SK-N-SH treated with all-trans-retinoic acid at 6 μM for 48 hours (cell line): ENCODE measurements around the gene ISG15.
"Not testable (repeated sequence)": the region's sequence is repeated elsewhere in the genome, so short reads cannot be mapped to it uniquely, and the experiment has no call there.

ENCODE experiments used
- ATAC-seq: fragments of 200-7000 bp; cut with Tn5 transposase; 3 replicates; pipeline ENCODE4 v1.9.1; 2020; ENCODE audit warnings: mild to moderate bottlenecking, moderate library complexity
- BACH2 ChIP-seq: fragments of 250-450 bp; sonication (Bioruptor Pico); IDR thresholded peaks from 2 replicates; pipeline ENCODE4 v1.9.0; 2021; ENCODE audit warnings: mild to moderate bottlenecking, borderline replicate concordance
- CSDC2 ChIP-seq: fragments of 250-450 bp; sonication (Bioruptor Pico); IDR thresholded peaks from 2 replicates; pipeline ENCODE4 v1.5.0; 2020; ENCODE audit warnings: mild to moderate bottlenecking, moderate library complexity
- GLIS3 ChIP-seq: fragments of 250-450 bp; sonication (Bioruptor Pico); IDR thresholded peaks from 2 replicates; pipeline ENCODE4 v1.5.0; 2020; ENCODE audit warnings: mild to moderate bottlenecking, moderate library complexity
- OSR1 ChIP-seq: fragments of 250-450 bp; sonication (Bioruptor Pico); IDR thresholded peaks from 2 replicates; pipeline ENCODE4 v1.8.0; 2022; ENCODE audit warnings: moderate library complexity, mild to moderate bottlenecking, inconsistent platforms
- PATZ1 ChIP-seq: fragments of 250-450 bp; sonication (Bioruptor Pico); IDR thresholded peaks from 2 replicates; pipeline ENCODE4 v1.8.0; 2020; ENCODE audit warnings: mild to moderate bottlenecking, moderate library complexity, borderline replicate concordance
- PPARA ChIP-seq: fragments of 250-450 bp; sonication (Bioruptor Pico); IDR thresholded peaks from 2 replicates; pipeline ENCODE4 v1.5.0; 2020; ENCODE audit warnings: mild to moderate bottlenecking, borderline replicate concordance
- RARB ChIP-seq: fragments of 250-450 bp; sonication (Bioruptor Pico); IDR thresholded peaks from 2 replicates; pipeline ENCODE4 v1.8.0; 2021; ENCODE audit warnings: mild to moderate bottlenecking, moderate library complexity
- SNAI2 ChIP-seq: fragments of 250-450 bp; sonication (Bioruptor Pico); IDR thresholded peaks from 2 replicates; pipeline ENCODE4 v1.5.0; 2020; ENCODE audit warnings: mild to moderate bottlenecking, moderate library complexity
- TOX ChIP-seq: fragments of 250-450 bp; sonication (Bioruptor Pico); IDR thresholded peaks from 2 replicates; pipeline ENCODE4 v1.8.0; 2021; ENCODE audit warnings: mild to moderate bottlenecking, moderate library complexity, borderline replicate concordance
- ZFP3 ChIP-seq: fragments of 250-450 bp; sonication (Bioruptor Pico); IDR thresholded peaks from 2 replicates; pipeline ENCODE4 v1.5.0; 2020; ENCODE audit warnings: mild to moderate bottlenecking, moderate library complexity
- ZFP30 ChIP-seq: fragments of 450-650 bp; formaldehyde crosslinking; IDR thresholded peaks from 2 replicates; pipeline ENCODE4 v1.5.0; 2022; ENCODE audit warnings: mild to moderate bottlenecking, moderate library complexity
- ZNF565 ChIP-seq: fragments of 450-650 bp; formaldehyde crosslinking; conservative IDR thresholded peaks from 2 replicates; pipeline ENCODE4 v1.5.0; 2020; ENCODE audit warnings: low read depth, mild to moderate bottlenecking, moderate library complexity
- ZNF70 ChIP-seq: fragments of 450-650 bp; formaldehyde crosslinking; IDR thresholded peaks from 2 replicates; pipeline ENCODE4 v1.5.0; 2020; ENCODE audit warnings: mild to moderate bottlenecking, moderate library complexity
- ZNF8 ChIP-seq: fragments of 450-650 bp; formaldehyde crosslinking; IDR thresholded peaks from 2 replicates; pipeline ENCODE4 v1.5.0; 2020; ENCODE audit warnings: mild to moderate bottlenecking, moderate library complexity
- TF ChIP-seq, protein P1 (sequence below): fragments of 250-450 bp; sonication (Bioruptor Pico); IDR thresholded peaks from 2 replicates; pipeline ENCODE4 v1.8.0; 2021; ENCODE audit warnings: low read depth, mild to moderate bottlenecking, moderate library complexity, borderline replicate concordance
- TF ChIP-seq, protein P2 (sequence below): fragments of 250-450 bp; sonication (Bioruptor Pico); IDR thresholded peaks from 2 replicates; pipeline ENCODE4 v1.5.1; 2021; ENCODE audit warnings: mild to moderate bottlenecking, moderate library complexity
- TF ChIP-seq, protein P3 (sequence below): fragments of 250-450 bp; sonication (Bioruptor Pico); IDR thresholded peaks from 2 replicates; pipeline ENCODE4 v1.5.1; 2020; ENCODE audit warnings: low read depth, mild to moderate bottlenecking, moderate library complexity

ISG15 gene

DNA sequence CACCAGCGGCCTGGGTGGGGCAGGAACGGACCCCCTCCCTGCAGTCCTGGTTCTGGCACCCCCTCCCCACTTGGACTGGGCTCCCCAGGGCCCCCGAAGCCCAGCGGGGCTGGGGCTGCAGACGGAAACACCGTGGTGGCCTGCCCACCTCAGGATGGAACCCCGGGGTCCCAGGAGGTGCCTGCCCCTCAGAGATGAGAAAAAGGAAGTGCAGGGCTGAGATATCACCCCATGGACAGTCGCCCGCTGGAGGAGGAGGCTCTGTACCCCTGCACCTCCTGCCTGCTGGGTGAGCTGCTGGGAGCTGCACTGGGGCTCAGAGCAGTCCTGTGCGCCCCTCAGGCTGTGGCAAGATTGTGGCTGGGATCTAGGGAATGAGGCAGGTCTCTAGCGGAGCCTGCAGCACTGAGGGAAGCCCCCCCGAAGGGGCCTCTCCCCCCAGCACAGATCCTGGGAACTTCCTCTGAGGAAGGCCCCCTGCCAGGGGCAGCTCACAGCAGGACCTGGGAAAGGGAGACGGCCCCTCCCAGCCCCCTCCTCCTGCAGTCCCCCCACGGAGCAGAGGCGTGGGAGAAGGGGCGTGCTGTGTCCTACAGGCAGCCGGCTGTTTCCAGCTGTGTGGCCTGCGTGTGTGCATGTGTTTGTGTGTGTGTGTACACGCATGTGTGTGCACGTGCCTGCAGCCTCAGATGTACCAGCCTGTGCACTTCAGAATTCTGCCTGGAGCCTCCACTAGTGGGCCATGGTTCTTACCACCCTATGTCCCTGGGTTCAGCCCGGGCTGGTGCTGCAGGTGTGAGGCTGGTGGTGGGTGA is 13.5 kb downstream of the ISG15 start:
- no peak for ATAC-seq
- TF ChIP-seq ZFP30 (CRISPR knock-in tag) (no peak), ZFP3 (CRISPR knock-in tag) (no peak)

- ATAC-seq: no peak
- TF ChIP-seq, protein P1, sequence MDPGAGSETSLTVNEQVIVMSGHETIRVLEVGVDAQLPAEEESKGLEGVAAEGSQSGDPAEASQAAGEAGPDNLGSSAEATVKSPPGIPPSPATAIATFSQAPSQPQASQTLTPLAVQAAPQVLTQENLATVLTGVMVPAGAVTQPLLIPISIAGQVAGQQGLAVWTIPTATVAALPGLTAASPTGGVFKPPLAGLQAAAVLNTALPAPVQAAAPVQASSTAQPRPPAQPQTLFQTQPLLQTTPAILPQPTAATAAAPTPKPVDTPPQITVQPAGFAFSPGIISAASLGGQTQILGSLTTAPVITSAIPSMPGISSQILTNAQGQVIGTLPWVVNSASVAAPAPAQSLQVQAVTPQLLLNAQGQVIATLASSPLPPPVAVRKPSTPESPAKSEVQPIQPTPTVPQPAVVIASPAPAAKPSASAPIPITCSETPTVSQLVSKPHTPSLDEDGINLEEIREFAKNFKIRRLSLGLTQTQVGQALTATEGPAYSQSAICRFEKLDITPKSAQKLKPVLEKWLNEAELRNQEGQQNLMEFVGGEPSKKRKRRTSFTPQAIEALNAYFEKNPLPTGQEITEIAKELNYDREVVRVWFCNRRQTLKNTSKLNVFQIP (CRISPR knock-in tag): no peak
- TF ChIP-seq TOX (CRISPR knock-in tag) (no peak), SNAI2 (no peak), OSR1 (CRISPR knock-in tag) (no peak), ZFP30 (CRISPR knock-in tag) (no peak), ZNF565 (CRISPR knock-in tag) (no peak), ZNF70 (no peak), CSDC2 (CRISPR knock-in tag) (no peak), PATZ1 (CRISPR knock-in tag) (no peak), PPARA (CRISPR knock-in tag) (no peak)
- TF ChIP-seq, protein P2, sequence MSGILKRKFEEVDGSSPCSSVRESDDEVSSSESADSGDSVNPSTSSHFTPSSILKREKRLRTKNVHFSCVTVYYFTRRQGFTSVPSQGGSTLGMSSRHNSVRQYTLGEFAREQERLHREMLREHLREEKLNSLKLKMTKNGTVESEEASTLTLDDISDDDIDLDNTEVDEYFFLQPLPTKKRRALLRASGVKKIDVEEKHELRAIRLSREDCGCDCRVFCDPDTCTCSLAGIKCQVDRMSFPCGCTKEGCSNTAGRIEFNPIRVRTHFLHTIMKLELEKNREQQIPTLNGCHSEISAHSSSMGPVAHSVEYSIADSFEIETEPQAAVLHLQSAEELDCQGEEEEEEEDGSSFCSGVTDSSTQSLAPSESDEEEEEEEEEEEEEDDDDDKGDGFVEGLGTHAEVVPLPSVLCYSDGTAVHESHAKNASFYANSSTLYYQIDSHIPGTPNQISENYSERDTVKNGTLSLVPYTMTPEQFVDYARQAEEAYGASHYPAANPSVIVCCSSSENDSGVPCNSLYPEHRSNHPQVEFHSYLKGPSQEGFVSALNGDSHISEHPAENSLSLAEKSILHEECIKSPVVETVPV (CRISPR knock-in tag): no peak
- TF ChIP-seq, protein P3, sequence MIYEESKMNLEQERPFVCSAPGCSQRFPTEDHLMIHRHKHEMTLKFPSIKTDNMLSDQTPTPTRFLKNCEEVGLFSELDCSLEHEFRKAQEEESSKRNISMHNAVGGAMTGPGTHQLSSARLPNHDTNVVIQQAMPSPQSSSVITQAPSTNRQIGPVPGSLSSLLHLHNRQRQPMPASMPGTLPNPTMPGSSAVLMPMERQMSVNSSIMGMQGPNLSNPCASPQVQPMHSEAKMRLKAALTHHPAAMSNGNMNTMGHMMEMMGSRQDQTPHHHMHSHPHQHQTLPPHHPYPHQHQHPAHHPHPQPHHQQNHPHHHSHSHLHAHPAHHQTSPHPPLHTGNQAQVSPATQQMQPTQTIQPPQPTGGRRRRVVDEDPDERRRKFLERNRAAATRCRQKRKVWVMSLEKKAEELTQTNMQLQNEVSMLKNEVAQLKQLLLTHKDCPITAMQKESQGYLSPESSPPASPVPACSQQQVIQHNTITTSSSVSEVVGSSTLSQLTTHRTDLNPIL (CRISPR knock-in tag): no peak
Measured at GRCh38 chr1:1027791-1028190, 14.5 kb downstream of the ISG15 start.

DNA sequence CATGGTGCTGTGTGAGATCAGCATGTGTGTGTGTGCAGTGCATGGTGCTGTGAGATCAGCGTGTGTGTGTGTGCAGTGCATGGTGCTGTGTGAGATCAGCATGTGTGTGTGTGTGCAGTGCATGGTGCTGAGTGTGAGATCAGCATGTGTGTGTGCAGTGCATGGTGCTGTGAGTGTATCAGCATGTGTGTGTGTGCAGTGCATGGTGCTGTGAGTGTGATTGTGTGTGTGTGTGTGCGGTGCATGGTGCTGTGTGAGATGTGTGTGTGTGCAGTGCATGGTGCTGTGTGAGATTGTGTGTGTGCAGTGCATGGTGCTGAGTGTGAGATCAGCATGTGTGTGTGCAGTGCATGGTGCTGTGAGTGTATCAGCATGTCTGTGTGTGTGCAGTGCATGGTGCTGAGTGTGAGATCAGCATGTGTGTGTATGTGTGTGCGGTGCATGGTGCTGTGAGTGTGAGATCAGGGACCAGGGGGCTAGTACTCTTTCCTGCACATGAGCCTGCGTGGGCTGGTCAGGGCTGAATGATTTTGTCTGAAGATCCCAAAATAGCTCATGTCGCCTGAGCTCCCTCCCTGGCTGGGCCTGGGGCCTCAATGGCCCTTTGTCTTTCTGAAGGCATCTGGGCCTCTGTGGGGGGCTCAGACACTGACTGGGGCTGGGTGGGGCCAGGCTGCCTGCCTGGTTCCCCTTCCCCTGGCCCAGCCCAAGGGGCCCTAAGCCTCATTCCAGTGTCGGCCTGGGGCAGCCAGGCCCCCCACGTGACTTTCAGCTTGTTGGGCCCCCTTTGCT is 17.8 kb downstream of the ISG15 start:
- not testable (repeated sequence) for ATAC-seq

- TF ChIP-seq OSR1 (CRISPR knock-in tag) (no peak), ZNF8 (CRISPR knock-in tag) (no peak), ZNF565 (CRISPR knock-in tag) (no peak), RARB (CRISPR knock-in tag) (no peak), GLIS3 (no peak), ZNF70 (no peak), TOX (CRISPR knock-in tag) (no peak), BACH2 (CRISPR knock-in tag) (no peak), CSDC2 (CRISPR knock-in tag) (no peak)
- TF ChIP-seq, protein P1 (CRISPR knock-in tag): no peak
- TF ChIP-seq, all 23 proteins: peak for 0
- no peak for ATAC-seq
Measured at GRCh38 chr1:1031659-1032235, 18.4 kb downstream of the ISG15 start.
